ENCODE data around the gene CNNM2.
"Not testable (repeated sequence)": the region's sequence is repeated elsewhere in the genome, so short reads cannot be mapped to it uniquely, and the experiment has no call there.

CNNM2 gene

GRCh38 chr10:103041391-103041790 lies 123.3 kb downstream of the CNNM2 start:
- no peak for DNase-seq (ENCODE audit: low read depth in 2 of 2)

DNA sequence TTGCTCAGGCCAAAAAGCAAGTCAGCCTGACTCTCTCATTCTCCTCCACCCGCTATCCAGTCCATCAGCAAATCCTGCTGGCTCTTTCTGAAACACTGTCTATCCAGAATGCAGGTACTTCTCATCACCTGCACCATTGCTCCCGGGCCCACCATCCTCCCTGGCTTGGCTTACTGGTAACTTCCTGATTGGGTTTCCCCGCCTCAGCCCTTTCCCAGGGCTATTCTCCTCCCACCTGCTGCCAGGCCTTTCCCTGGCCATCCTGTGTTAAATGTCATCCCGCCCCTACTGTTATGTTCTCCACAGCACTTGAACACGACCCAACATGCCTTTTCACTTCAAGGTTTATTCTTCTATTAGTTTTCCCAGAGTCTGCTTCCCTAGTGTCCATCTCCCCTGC lies 124.0 kb downstream of the CNNM2 start:
- no peak for DNase-seq (ENCODE audit: low read depth in 2 of 2)

GRCh38 chr10:103042908-103043307 lies 124.8 kb downstream of the CNNM2 start:
- no peak for DNase-seq (ENCODE audit: low read depth in 2 of 2)

DNA sequence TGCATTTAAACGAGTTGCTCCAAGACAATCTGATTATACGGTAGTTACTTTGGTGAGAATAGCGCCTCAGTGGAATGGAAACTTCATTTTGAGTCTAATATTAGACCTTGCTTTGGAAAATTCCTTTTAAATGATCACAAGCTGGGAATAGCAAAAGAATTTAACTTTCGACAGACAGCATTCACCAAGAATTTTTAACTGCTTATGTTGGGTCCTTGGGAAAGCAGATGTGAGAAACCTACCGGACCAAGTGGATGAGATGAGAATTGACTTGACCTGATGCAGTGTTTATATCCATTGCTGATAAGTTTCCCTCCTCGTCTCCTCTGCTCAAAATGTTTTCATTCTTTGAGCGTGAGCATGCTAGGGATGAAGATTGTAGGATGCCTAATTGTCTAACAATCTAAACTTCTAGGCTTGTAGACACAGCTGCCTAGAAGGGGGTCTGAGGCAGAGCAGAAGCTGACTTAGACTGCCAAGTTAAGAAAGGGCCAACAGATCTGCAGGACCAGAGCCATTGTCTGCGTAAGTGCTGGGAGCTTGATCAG lies 126.9 kb downstream of the CNNM2 start:
- no peak for DNase-seq (ENCODE audit: low read depth in 2 of 2)

DNA sequence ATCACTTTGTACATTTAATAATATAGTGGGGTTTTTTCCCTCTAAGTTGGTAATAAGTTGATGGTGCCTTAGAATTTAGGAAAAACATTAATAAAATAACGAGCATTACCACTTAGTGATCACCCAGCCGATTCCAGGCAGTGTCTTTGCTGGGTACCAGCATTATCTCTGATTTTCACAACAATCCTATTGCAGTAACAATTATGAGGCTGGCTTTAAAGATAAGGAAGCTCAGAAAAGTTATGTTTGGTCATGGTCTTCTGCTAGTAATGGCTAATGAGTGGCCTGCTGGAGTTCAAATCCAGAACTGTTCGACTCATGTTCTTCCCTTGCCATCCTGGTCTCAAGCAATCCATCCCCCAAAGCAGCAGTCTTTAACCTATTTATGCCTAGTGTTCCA lies 127.9 kb downstream of the CNNM2 start:
- DNase-seq (ENCODE audit: low read depth in 2 of 2), result no peak

DNA sequence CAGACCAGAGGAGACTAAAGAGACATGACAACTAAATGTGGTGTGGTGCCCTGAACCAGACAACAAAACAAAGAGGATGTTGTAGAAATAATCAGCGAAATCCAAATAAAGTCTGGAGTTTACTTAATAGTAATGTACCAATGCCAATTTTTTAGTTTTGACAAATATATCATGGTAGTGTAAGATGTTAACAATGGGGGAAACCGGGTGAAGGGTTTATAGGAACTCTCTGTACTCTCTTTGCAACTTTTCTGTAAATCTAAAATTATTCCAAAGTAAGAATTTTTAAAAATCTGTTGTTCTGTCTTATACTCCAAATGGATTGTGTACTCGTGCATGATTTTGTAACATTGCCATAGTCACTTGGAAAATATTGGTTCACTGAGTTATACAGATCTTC lies 129.3 kb downstream of the CNNM2 start:
- DNase-seq (ENCODE audit: low read depth in 2 of 2), result no peak

DNA sequence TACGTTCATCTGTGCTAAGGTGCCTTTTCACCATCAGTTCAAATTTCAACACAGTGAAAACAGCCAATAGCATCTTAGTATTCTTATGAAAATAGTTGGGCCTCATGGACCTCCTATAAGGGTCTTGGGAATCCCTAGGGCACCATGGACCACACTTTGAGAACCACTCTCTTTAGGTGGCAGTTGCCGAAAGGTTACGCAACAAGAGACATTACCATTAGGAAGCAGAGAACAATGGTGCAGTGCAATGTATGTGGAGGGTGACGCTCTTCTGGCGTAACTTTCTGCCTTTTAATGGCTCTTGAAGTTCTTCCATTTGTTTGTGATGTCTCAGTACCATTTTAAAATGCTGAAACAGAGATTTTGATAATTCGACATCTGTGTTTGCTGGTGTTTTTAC lies 131.1 kb downstream of the CNNM2 start:
- no peak for DNase-seq (ENCODE audit: low read depth in 2 of 2)

- DNase-seq (ENCODE audit: low read depth in 2 of 2), result peak; percentile 30 to 35
Measured at GRCh38 chr10:103053659-103054581, 135.8 kb downstream of the CNNM2 start.

DNA sequence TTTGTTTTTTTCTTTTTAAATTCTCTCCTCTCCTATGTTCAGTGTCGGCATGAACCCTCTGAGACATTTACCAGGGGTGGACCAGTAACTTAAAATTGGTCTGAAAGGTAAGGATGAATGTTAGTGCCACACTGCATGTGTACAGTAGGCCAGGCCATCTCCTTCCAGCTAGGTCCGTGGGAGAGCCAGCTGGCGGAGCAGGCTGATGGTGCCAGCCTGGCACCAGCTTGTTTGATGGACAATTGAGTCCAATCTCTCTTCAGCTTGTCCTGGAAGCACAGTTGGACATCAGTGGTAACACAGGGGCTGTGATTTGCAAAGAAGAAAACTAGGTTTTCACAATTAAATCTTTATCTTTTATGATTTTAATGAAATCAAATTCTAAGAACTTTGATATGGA lies 136.5 kb downstream of the CNNM2 start:
- no peak for DNase-seq (ENCODE audit: low read depth in 2 of 2)

DNA sequence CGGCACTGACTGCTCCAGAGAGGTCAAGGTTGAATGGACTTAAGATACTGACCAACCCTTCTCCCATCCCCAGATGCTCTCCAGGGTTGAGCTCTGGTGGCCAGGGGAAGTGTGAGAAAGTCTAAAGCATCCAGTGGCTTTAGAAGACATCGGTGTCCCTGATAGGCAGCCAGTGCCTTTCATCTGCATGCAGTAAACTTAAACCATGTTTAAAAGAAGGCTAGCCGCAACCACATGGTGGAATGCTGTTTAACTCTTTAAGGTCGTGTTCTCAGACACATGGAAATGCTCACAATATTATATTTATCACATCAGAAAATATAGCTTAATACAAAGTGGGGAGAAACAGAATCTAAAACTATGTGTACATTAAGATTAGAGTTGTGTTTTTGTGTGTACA lies 137.0 kb downstream of the CNNM2 start:
- no peak for DNase-seq (ENCODE audit: low read depth in 2 of 2)

DNA sequence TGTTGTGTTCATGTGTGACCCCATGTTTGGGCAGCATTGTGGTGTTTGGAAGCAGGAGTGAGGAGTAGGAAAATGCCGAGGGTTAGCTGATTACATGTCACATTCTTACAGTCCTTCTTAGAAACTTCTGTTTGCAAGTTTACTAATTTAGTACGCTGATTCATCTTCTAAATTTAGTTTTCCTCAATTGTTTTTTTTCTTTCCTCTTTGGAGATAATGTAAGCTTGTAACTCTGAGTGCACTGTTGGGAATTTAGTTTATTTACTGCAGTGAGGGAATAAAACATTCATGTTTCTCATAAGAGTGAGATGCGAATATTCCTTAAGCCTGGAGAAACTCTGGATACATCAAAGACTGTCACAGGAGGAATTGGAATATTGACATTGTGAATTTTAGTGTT lies 139.9 kb downstream of the CNNM2 start:
- DNase-seq (ENCODE audit: low read depth in 2 of 2), result no peak

DNA sequence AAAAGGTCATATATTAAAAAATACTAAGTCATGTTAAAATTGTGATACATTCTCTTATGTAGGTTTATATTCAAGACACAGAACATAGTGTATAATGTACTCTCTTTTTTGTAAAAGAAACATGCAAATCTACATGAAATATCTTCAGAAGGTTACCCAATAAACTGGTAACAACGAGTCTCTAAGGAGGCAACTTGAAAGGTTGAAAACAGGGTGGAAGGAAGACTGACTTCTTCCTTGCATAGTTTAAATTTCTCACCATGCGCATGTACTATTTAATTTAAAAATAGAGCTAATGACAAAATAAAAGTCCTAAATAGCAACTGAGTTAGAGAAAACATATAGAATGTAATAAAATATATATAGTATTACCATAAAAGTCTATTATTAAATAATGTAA lies 142.5 kb downstream of the CNNM2 start:
- no peak for DNase-seq (ENCODE audit: low read depth in 2 of 2)

DNA sequence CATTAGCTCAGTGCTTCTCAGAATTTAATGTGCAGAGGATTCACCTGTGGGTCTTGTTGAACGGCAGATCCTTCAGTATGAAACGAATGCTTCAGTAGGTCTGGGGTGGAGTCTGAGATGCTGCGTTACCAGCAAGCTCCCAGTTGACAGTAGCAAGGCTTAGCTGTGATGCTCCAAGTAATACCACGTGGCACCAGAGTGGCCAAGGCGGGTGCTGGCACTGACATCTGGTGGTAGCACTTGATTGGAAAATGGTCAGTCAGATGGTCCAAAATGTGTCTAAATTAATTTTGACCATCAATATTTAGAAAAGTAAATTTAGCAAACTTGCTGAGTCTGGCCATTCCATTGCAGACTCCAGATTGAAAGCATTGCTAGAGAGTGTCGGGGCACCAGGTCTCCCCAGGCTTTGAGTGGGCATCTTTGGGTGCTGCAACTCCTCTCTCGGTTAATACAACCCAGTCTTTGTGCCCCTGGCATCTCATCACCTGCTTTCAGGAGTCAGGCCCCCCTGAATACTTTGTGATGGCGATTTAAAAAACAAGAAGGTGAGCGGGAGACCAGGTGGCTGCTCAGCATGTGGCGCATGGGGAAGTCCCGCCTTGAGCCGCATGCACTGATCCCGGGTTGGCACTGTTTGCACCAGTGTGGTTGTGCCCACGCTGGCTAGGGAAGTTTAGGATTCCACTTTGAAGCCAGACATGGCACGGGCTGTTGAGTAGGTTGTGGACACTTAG lies 144.9 kb downstream of the CNNM2 start:
- DNase-seq (ENCODE audit: low read depth in 2 of 2), result no peak

GRCh38 chr10:103064956-103065355 lies 146.9 kb downstream of the CNNM2 start:
- no peak for DNase-seq (ENCODE audit: low read depth in 2 of 2)

DNA sequence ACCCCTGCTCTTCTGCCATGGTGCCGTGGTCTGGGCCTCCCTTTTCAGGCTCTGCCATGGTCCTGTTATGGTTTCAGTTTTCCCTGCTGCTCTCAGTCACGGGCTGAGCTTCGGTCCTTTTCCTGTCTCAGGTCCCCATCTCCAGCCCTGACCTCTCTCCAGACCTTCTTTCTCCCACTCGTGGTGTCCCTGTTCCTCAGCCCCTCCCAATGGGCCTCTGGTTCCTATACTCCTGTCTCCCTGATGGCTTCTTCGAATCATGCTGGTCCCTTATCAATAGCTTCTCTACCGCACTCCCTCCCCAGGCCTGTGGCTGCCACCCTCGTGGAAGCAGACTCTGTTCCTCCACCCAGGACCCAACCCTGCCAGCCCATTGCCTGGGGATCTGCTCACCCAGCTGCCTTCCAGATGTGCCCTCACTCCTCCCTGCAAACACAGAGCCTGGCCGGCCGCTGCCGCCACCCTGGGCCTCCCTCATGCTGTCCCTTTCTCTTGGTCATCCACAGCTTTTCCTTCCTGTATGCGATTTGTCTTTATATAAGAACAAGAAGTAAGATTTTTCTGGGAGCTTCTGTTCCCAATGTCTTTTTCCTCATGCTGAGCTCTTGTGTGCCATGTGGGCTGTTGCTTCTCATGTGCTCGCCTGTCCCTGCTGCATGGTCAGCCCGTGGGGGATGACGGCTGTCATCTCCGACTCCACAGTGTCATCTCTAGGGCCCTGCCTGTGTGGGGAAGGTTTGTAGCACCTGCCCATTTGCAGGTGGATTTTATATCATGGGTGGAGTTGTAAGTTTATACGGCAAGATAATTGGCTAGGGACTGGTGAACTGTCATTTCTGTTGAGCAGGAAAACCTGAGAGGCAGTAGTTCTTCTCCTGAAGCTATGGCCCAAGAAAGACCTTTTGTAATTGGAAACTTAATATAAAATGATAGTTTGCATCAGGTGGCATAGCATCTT lies 148.3 kb downstream of the CNNM2 start:
- DNase-seq (ENCODE audit: low read depth in 2 of 2), result no peak

- DNase-seq (ENCODE audit: low read depth in 2 of 2), result not testable (repeated sequence)
Measured at GRCh38 chr10:103067099-103067477, 149.0 kb downstream of the CNNM2 start.

GRCh38 chr10:103067484-103067883 lies 149.4 kb downstream of the CNNM2 start:
- no peak for DNase-seq (ENCODE audit: low read depth in 2 of 2)

- no peak for DNase-seq (ENCODE audit: low read depth in 2 of 2)
Measured at GRCh38 chr10:103067956-103068355, 149.9 kb downstream of the CNNM2 start.

- peak; percentile 47 for DNase-seq (ENCODE audit: low read depth in 2 of 2)
Measured at GRCh38 chr10:103069453-103070331, 151.6 kb downstream of the CNNM2 start.

- DNase-seq (ENCODE audit: low read depth in 2 of 2), result no peak
Measured at GRCh38 chr10:103072276-103072675, 154.2 kb downstream of the CNNM2 start.

DNA sequence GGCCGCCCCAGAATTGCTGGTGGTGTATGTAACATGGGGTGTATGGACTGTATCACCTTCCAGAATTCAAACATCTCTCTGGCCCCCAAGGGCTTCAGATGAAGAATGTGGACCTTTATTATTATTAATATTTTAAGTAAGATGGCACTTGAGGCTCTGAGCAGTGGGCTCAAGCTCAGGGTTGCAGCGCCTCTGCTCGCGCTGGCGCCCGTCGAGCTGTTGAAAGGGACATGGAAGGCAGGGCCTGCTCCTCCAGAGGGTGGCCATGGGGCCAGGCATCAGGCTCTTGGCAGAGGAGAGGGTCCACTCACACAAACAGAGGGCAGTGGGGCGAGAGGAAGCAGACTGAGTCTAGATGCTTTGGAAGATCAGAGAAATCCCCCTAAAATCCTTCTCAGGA lies 154.8 kb downstream of the CNNM2 start:
- no peak for DNase-seq (ENCODE audit: low read depth in 2 of 2)

Measured in stimulated activated CD8-positive, alpha-beta memory T cell treated with anti-CD3 and anti-CD28 coated beads, Interleukin-7, amount 100 ng/mL, for 4 hours (primary cell).